Measurements from ENCODE around the gene TMEM106C. TPM values are rescaled to one million over a fixed set of nuclear protein-coding genes. Genes with fewer than 3 reads are reported as not detected.

Gene TMEM106C
- total and polyA plus RNA-seq, 9 of the 15 experiments (the other 6 are each of a cell fraction or from before 2014, with no cell fraction given): 37.6 to 183 (median 57.2) TPM

DNA sequence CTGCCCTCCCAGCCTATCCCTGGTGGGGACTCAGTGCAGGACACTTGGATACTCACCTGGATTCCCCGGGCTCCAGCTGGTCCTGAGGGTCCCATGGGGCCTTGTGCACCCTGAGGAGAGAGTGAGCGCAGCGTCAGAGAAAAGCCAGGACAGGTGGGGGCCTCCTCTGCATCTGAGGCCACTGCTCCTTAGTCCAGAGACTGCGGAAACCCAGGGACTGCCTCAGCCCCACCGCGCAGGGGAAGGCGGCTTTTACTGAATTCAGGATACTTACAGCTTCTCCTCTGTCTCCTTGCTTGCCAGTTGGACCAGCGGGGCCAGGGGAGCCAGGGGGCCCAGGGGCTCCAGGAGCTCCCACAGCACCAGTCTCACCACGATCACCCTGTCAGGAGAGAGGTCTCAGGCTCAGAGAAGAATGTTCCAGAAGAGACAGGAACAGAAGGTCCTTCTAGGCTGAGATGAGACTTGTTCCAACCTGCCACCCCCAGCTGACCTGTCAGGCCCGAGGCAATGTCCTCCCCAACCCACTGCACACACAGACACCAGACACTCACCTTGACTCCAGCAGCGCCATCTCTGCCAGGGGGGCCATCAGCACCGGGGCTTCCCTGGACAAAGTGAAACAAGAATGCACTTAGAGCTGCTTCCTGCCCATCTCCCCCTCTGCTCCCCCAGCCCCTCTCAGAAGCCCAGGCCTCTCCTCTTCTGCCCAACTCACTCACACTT lies 13.8 kb downstream of the TMEM106C start (continued):
- TF ChIP-seq, protein P1, sequence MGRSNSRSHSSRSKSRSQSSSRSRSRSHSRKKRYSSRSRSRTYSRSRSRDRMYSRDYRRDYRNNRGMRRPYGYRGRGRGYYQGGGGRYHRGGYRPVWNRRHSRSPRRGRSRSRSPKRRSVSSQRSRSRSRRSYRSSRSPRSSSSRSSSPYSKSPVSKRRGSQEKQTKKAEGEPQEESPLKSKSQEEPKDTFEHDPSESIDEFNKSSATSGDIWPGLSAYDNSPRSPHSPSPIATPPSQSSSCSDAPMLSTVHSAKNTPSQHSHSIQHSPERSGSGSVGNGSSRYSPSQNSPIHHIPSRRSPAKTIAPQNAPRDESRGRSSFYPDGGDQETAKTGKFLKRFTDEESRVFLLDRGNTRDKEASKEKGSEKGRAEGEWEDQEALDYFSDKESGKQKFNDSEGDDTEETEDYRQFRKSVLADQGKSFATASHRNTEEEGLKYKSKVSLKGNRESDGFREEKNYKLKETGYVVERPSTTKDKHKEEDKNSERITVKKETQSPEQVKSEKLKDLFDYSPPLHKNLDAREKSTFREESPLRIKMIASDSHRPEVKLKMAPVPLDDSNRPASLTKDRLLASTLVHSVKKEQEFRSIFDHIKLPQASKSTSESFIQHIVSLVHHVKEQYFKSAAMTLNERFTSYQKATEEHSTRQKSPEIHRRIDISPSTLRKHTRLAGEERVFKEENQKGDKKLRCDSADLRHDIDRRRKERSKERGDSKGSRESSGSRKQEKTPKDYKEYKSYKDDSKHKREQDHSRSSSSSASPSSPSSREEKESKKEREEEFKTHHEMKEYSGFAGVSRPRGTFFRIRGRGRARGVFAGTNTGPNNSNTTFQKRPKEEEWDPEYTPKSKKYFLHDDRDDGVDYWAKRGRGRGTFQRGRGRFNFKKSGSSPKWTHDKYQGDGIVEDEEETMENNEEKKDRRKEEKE (IDR thresholded peaks at IDR 0.05; ENCODE audit: borderline replicate concordance in 1 of 2, control insufficient read depth in 1 of 2, low read depth in 2 of 2, low read length in 1 of 2): no peak
- TF ChIP-seq ZNF274 (IDR thresholded peaks at IDR 0.05; ENCODE audit: borderline replicate concordance, low read depth, low read length): no peak
- no peak for TF ChIP-seq STAT5A (IDR thresholded peaks at IDR 0.05; ENCODE audit: borderline replicate concordance, low read length)
- TF ChIP-seq ZZZ3 (IDR thresholded peaks at IDR 0.05): no peak
- TF ChIP-seq, protein P2, sequence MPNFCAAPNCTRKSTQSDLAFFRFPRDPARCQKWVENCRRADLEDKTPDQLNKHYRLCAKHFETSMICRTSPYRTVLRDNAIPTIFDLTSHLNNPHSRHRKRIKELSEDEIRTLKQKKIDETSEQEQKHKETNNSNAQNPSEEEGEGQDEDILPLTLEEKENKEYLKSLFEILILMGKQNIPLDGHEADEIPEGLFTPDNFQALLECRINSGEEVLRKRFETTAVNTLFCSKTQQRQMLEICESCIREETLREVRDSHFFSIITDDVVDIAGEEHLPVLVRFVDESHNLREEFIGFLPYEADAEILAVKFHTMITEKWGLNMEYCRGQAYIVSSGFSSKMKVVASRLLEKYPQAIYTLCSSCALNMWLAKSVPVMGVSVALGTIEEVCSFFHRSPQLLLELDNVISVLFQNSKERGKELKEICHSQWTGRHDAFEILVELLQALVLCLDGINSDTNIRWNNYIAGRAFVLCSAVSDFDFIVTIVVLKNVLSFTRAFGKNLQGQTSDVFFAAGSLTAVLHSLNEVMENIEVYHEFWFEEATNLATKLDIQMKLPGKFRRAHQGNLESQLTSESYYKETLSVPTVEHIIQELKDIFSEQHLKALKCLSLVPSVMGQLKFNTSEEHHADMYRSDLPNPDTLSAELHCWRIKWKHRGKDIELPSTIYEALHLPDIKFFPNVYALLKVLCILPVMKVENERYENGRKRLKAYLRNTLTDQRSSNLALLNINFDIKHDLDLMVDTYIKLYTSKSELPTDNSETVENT (CRISPR knock-in tag; IDR thresholded peaks at IDR 0.05): no peak
- no peak for TF ChIP-seq KLF13 (tag; IDR thresholded peaks at IDR 0.05; ENCODE audit: borderline replicate concordance, low read depth)
- TF ChIP-seq NRF1 (conservative IDR thresholded peaks at IDR 0.05 in 1 of 2, IDR thresholded peaks at IDR 0.05 in 1 of 2): no peak
- TF ChIP-seq, protein P3, sequence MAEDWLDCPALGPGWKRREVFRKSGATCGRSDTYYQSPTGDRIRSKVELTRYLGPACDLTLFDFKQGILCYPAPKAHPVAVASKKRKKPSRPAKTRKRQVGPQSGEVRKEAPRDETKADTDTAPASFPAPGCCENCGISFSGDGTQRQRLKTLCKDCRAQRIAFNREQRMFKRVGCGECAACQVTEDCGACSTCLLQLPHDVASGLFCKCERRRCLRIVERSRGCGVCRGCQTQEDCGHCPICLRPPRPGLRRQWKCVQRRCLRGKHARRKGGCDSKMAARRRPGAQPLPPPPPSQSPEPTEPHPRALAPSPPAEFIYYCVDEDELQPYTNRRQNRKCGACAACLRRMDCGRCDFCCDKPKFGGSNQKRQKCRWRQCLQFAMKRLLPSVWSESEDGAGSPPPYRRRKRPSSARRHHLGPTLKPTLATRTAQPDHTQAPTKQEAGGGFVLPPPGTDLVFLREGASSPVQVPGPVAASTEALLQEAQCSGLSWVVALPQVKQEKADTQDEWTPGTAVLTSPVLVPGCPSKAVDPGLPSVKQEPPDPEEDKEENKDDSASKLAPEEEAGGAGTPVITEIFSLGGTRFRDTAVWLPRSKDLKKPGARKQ (CRISPR knock-in tag; IDR thresholded peaks at IDR 0.05): no peak
- TF ChIP-seq KDM2B (CRISPR knock-in tag; IDR thresholded peaks at IDR 0.05): no peak
- TF ChIP-seq ZBTB7A (IDR thresholded peaks at IDR 0.05; ENCODE audit: borderline replicate concordance, control insufficient read depth, low read depth, low read length): no peak
- TF ChIP-seq ESRRB (CRISPR knock-in tag; IDR thresholded peaks at IDR 0.05; ENCODE audit: borderline replicate concordance): no peak
- TF ChIP-seq NCOA6 (IDR thresholded peaks at IDR 0.05): no peak
- TF ChIP-seq PCBP1 (IDR thresholded peaks at IDR 0.05; ENCODE audit: low read depth, low read length, poor library complexity, severe bottlenecking): no peak
- no peak for TF ChIP-seq PTRF (tag; IDR thresholded peaks at IDR 0.05)
